NCI-H82 treated with DMSO at 0.1 percent for 48 hours (cell line): ENCODE data around the gene WWC2.
A peak's percentile ranks its signal among the peaks of the same experiment; 100 is the strongest.

Experiments used
- DNase-seq: peaks from one replicate; lab custom pipeline; 2025; ENCODE audit not compliant: unreplicated experiment; lab: John Stamatoyannopoulos, UW

Gene WWC2

GRCh38 chr4:183253451-183253850, 154.4 kb downstream of the WWC2 start:
- no peak for DNase-seq

- DNase-seq, result no peak
Measured at GRCh38 chr4:183254162-183254561, 155.1 kb downstream of the WWC2 start.

DNA sequence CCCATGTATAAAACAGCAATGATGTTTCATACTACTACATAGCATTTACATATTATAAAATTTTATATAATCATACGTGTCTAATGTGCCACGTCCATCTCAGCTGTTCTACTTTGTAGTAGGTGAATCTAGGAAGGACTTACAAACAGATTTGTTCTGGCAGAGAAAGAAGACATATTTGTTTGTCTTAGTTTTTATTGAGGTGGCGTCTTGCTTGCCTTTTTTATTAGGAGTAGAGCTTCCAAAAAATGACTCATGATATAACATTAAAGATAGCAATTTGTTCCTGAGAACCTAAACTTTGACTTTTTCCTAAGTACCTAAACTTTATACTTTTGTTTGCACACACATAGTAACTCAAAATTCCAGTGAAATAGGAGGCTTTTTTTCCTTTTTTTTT, 156.4 kb downstream of the WWC2 start:
- DNase-seq, result no peak

GRCh38 chr4:183256343-183256742, 157.3 kb downstream of the WWC2 start:
- no peak for DNase-seq

DNA sequence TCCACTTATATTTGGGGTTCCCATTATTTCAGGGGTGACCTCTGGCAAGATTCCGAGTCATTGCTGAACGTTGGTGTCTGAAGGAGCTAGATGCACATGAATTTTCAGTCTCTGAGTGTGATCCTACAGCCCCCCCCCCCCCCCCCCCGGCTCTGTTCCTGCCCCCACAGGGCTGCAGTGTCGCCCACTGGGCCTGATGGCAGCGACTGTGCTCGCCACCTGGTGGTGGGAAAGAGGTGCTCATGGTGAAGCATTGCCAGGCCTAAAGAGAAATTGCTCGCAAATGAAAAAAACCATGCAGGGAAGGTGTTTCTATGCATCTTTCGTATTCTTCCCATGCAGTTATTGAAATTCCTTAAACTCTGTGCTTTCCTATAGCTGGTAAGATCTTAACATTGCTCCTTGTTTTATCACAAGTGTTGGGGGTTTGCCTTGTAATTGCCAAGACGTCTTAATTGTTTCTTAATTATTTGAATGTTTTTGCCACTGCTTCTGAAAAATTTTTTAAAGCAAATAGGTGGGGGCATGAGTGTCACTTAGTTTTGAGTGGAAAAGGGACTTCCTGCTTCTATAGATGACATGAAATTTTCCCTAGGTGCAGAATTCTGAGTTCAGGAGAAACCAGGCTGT, 157.8 kb downstream of the WWC2 start:
- DNase-seq, result no peak

GRCh38 chr4:183257808-183258207, 158.8 kb downstream of the WWC2 start:
- DNase-seq, result no peak

- DNase-seq, result no peak
Measured at GRCh38 chr4:183260491-183261151, 161.6 kb downstream of the WWC2 start.

- peak; percentile 13 for DNase-seq
Measured at GRCh38 chr4:183261953-183262775, 163.1 kb downstream of the WWC2 start.

GRCh38 chr4:183262776-183263100, 163.7 kb downstream of the WWC2 start:
- DNase-seq, result no peak

- no peak for DNase-seq
Measured at GRCh38 chr4:183263787-183264386, 164.8 kb downstream of the WWC2 start.

DNA sequence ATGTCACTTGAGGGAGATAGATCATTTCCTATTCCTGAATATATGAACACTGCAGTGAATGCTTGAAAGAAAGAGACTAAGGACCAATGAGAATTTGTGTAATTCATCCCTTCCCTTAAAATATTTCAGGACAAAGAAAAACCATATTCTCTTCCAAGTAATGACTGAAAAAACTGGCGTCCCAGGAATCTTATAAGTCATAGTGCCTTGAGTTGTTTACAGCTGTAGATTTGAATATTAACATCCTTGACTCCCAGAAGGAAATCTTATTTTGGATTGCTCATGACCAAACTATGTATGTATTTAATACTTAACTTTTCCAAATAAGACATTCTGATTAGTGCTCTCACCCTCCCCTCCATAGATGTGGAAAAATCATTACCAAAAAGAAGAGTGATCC, 165.6 kb downstream of the WWC2 start:
- DNase-seq, result no peak

DNA sequence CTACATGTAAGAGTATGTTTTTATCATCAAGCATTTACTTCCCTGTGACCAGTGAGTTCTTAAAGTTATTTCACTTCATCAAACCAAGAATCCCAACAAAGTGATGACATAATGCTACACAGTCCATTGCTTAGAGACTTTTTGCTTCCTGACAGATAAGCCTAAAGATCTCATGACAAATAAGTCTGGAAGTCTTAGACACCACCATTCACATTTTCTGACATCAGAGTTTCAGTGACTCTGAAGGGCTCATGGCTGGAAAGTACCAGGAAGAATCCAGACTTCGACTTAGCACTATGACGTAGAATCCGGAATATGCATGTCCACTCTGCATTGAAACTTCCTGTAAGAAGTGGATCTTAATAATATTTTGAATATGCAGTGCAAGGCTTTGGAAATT, 167.3 kb downstream of the WWC2 start:
- DNase-seq, result no peak

- no peak for DNase-seq
Measured at GRCh38 chr4:183268556-183268955, 169.5 kb downstream of the WWC2 start.

DNA sequence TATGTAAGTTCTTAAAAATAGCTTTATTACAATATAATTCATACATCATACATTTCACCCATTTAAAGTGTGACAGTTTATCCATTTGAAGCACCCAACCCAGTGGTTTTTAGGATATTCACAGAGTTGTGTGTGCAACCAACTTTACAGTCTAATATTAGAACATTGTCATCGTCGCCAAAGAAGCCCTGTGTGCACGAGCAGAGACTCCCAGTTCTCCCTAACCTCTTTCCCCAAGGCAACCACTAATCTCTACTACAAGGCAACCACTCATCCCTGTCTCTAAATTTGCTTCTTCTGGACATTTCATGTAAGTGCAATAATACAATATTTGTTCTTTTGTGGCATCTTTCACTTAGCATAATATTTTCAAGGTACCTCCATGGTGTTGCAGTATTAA, 173.3 kb downstream of the WWC2 start:
- DNase-seq, result no peak

GRCh38 chr4:183276106-183276505, 177.0 kb downstream of the WWC2 start:
- DNase-seq, result no peak

DNA sequence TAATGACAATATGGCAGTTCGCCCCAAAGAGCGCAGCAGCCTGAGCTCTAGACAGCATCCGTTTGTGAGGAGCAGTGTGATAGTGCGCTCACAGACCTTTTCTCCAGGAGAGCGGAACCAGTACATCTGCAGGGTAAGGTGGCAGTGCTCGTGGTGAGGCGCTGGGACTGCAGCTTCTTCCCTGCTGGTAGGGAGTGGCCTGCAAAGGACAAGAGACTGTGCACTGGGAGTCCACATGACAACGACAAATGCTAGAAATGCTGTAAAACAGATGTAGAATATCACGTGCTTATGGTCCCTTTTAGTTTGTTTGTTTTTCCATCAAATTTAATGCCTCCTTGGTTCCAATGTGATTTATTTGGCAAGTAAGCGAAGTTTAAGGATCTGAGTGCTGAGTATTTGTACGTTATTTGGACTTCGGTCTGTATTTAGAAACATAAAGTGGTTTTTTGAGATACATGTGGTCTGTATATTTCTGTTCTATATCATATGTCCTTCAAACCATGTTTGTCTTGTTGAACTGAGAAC, 185.3 kb downstream of the WWC2 start:
- DNase-seq, result no peak

DNA sequence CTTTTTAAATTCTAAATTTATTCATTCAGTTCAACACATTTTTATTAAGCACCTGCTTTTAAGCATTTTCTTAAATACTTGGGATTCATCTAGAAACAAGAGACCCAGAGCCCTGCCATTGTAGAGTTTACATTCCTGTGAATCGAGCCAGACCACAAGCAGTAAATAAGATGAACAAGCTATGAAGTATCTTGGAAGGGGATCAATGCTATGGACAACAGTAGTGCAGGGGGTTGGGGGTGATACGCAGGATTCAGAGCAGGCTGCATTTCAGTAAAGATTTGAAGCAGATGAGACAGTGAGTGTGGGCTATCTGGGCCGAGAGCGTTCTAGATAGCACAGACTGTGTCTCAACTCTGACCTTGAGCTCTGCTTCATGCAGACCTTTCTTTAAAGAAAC, 185.9 kb downstream of the WWC2 start:
- no peak for DNase-seq

DNA sequence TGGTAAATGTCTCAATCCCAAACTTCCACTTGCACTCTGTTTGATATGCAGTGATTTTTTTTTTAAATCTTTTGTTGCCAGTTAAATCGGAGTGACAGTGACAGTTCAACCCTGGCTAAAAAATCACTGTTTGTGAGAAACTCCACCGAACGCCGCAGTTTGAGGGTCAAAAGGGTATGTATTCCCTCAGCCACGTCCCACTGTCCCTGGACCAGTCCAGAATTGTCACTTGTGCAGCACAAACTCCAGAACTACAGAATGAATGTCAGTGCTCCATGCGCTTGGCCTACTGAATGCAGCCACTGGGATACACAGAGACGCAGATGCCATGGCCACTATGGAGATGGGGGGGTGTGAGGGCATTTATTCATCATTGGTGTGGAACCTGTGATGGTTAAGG, 186.8 kb downstream of the WWC2 start:
- DNase-seq, result no peak

DNA sequence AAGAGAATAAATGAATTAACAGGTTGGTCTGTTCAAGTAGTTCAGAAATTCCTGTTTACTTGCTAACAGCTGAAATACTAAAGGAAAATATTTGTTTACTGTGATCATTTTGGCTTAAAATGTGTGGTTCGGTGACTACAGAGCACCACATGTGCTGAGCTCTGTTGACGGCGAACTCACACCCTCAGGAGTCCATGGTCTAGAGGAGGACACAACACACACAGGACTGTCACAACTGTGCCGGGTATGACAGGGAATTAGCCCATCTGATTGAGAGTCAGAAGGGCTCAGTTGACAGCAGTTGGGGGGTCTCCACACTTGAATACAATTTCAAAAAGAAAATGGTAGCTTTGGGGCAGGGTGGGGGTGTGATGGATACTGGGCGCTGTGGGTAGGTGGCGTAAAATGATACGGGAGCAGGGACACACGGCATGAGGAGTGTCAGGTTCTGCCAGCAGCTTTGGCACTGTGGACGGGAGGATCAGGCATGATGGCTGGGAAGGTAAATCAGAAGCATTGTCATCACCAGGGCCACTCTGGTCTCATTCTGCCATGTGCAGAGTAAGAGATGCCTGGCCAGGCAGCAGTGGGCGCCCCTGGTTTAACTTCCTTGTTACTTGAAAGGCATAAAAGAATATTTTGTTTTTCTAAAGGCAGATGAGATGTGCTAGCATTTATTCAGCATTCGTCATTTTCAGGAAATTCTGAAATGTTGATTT, 187.7 kb downstream of the WWC2 start:
- no peak for DNase-seq

- no peak for DNase-seq
Measured at GRCh38 chr4:183287309-183287659, 188.2 kb downstream of the WWC2 start.

DNA sequence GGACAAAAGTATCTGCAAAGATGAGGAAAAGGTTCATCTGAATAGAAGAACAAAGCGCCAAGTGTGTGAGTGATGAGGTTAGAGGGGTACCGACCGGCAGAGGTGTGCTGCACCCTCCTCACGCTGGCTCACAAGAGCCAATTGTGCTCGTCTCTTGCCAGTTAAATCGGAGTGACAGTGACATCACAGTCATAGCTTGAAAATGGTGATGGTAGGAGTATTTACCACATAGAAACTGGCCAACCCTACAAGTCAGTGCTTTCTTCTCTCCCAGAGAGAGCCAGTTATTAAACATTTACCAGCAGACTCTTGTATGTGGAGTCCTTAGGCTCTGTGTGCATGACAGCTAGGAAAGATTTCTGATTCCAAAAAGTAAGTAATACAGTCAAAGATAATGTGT, 188.6 kb downstream of the WWC2 start:
- no peak for DNase-seq
